Measurements from ENCODE around the gene TDRD9. TPM values are rescaled to one million over a fixed set of nuclear protein-coding genes. Genes with fewer than 3 reads are reported as not detected.
"Not testable (repeated sequence)": the region's sequence is repeated elsewhere in the genome, so short reads cannot be mapped to it uniquely, and the experiment has no call there.

Gene TDRD9, protein sequence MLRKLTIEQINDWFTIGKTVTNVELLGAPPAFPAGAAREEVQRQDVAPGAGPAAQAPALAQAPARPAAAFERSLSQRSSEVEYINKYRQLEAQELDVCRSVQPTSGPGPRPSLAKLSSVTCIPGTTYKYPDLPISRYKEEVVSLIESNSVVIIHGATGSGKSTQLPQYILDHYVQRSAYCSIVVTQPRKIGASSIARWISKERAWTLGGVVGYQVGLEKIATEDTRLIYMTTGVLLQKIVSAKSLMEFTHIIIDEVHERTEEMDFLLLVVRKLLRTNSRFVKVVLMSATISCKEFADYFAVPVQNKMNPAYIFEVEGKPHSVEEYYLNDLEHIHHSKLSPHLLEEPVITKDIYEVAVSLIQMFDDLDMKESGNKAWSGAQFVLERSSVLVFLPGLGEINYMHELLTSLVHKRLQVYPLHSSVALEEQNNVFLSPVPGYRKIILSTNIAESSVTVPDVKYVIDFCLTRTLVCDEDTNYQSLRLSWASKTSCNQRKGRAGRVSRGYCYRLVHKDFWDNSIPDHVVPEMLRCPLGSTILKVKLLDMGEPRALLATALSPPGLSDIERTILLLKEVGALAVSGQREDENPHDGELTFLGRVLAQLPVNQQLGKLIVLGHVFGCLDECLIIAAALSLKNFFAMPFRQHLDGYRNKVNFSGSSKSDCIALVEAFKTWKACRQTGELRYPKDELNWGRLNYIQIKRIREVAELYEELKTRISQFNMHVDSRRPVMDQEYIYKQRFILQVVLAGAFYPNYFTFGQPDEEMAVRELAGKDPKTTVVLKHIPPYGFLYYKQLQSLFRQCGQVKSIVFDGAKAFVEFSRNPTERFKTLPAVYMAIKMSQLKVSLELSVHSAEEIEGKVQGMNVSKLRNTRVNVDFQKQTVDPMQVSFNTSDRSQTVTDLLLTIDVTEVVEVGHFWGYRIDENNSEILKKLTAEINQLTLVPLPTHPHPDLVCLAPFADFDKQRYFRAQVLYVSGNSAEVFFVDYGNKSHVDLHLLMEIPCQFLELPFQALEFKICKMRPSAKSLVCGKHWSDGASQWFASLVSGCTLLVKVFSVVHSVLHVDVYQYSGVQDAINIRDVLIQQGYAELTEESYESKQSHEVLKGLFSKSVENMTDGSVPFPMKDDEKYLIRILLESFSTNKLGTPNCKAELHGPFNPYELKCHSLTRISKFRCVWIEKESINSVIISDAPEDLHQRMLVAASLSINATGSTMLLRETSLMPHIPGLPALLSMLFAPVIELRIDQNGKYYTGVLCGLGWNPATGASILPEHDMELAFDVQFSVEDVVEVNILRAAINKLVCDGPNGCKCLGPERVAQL (N-terminal part only)
- 1 to 10 TPM; 1.5 to 3.0 (median 2.8) TPM for polyA plus RNA-seq (ENCODE audit: insufficient read length in 4 of 4)

DNA sequence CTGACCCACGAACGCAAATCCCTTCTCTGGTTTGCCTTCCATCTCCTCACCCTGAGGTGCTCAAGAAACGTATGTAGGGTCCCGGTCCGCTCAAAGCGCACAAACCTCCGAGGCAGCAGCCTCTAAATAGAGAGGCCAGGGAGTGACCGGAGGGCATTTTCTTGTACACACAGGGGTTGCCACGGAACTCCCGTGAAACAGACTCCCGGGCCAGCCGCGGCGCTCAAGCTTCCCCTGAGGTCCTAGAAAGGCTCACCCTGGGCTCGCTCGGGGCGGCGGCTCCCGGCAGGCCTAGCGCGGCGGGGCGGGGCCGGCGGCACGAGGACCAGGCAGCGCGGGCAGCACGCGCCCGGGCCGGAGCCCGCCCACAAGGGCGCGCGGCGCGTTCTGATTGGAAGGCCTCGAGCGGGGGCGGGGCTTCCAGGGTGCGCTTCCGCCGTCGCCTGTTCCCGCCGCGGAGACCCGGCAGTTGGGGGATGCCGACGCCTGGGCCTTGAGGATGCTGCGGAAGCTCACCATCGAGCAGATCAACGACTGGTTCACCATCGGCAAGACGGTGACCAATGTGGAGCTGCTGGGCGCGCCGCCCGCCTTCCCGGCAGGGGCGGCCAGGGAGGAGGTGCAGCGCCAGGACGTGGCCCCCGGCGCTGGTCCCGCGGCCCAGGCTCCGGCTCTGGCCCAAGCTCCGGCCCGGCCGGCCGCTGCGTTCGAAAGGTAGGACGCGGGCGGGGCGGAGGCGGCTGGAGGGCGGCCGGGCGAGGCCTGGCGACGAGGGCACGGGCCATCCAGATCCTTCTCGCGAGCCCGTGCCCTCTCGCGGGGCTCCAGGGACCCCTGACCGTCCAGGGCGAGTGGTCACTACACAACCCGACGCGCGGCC, at the start of gene TDRD9:
Gene TDRD9 (plus strand): TSS at position 446 of the 880 bp plus-strand sequence. CDS start 54 bp downstream, at position 500.
- DNase-seq (ENCODE audit: low read depth in 4 of 4, low spot score in 2 of 4) = no peak

DNA sequence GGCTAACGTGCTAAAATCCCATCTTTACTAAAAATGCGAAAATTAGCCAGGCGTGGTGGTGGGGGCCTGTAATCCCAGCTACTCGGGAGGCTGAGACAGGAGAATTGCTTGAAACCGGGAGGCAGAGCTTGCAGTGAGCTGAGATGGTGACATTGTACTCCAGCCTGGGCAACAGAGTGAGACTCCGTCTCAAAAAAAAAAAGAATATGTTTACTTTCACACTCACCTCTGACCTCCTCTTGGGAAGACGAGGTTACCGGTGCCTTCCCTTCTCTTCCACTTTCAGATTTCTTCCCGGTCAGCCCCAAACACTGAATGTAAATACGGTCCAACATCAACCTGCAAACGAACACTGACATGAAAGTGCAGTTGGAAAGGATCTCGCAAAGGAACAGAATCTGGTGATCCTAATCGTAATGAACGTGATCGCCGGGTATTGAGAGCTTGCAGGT, 49.1 kb upstream of the TDRD9 start:
- no peak for DNase-seq (ENCODE audit: low read depth in 4 of 4, low spot score in 2 of 4)

DNA sequence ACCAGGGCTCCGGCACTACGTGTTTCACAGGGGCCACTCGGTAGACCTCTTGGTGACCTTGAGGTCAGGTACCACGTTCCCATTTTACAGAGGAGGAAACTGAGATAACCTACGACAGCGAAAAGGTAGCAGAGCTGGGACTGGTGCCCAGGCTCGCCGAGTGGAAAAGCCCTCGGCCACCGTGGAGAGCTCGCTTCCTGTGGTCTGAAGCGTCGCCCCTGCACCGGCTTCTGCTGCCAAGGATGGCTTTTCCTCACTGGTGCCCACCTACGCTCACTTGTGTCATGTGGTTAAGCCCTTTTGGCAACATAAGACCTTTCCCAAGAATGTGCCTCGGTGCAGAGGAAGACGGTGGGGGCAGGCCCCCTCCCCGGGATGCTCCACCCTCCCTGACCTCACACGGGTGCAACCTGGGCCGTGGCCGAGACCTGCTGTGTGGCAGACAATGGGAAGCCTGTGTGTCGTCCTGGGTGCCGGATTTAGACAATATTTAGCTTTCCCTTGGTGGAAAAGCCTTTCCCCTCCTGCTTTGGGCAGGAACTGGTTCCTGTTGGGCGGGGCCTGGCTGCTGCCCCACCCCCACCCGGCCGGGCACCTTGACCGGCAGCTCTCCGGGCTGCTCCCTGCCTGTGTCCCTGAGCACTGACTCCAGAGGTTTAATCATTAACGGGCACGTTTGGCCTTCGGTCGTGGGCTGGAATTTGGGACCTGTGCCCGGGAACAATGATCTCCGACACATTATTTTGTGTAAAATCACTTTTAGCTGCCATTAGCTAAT, 48.5 kb upstream of the TDRD9 start:
- peak in 1 of 4 donors; percentile 42 for DNase-seq (ENCODE audit: low read depth in 4 of 4, low spot score in 2 of 4)

DNA sequence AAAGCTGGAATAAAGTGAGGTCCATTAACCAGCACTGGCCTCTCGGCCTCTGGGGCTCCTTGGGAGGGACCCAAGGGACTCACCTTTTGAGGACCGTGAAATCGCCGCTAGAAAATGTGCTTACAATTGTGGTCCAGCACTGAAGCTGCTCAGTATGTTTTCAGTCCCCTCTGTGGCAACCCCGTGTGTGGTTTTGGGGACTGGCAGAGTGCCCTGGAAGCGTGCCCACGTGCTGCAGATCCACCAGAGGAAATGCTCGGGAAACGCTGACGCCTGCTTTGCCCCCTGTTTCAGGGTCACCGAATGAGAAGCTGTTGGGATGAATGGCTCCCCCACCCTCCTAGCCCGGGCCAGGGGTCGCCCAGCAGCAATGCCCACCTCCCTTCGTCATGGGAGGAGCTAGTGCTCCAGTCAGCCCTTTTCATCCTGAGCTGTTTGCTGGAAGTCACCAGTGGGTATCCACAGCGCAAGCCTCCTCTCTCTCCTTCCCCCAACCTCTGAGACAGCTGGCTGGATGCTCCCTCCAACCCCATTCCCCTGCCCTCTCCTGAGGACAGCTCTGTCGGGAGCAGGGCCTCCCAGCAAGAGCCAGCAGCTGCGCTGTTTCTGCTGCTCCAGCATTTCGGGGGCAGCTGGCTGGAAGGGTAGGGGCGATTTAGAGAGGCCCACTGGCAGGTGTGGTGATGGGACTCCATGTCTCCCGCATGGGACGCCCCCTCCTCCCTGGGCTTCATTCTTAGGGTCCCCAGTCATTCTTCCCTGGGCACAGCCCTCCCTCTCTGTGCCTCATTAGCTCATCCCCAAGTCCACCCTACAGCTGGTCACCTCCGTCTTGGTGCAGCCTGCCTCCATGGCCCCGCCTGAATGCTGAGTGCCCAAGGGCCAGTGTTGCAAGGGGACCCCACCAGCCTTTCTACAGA, 47.6 kb upstream of the TDRD9 start:
- no peak for DNase-seq (ENCODE audit: low read depth in 4 of 4, low spot score in 2 of 4)

DNA sequence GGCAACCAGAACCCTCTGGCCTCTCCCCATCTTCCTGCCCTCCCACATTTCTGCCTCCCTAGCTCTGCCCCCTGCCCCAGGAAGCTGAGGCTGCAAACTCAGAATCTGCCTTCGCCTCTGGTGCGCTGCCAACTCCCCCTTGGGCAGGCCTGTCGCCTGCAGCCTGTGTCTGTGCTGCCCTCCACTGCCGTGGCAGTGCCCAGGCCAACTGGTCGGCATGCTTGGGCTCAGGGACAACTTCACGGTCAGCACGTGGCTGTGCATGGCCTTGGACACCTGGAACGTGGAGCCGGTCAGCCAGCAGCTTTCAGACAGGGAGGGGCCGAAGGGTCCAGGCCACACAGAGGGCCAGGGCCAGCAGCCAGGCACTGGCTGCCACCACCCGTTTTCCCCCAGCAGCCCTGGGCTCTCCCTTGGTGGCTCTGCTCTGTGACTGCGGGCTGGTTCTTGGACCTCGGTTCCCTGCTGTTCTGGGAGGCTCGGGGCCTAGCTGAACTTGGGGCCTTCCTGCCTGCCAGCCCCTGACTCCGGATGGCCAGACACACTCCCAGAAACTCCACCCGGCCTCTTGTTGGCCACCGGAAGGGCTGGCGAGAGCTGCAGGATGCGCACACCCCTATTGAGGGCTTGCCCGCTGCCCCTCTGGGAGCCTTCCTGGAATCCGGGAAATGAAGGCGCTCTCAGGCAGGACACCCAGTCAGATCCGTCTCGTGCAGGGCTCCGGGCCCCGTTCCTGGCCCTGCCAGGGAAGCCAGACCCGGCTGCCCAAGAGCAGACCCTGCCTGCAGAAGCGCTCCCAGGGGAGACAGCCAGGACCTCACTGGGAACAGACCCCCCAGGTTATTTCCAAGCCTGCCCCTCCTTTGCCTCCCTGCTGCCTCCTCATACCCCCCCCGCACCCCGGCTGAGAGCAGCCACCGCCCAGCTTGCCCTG, 46.7 kb upstream of the TDRD9 start:
- DNase-seq (ENCODE audit: low read depth in 4 of 4, low spot score in 2 of 4) = no peak

DNA sequence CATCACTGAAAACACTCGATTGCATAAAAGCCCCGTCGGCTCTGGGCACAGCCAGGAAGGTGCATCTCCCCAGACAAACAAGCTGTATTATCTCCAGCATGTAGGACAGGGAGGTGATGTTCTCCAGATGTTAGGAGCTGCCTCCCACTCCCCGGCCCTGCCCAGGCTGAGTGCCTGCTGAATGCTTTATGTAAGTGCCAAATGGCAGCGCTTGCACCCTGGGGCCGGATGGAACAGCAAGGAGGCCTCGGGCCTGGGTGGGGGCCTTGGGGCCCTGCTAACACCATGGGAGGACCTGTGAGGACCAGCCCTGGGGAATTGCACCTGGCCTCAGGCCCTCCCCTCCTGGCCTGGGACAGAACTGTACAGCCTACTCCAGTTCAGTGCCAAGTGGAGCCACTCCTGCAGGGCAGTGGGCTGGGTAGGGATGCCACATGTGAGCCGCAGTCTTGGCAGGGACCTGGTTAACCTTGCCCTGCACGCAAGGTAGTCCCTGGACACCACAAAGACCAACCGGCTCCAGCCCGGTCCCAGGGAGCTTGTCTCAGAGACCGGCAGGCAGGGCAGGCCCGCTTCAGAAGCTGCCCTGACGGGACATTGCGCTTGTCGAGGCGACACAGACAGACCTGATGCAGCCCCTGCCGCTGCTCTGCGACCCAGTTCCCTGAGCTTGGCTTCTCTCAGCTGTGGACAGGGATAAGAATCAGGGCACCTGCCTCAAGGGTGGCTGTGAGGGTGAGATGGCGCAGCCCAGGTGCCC, 45.6 kb upstream of the TDRD9 start:
- DNase-seq (ENCODE audit: low read depth in 4 of 4, low spot score in 2 of 4) = no peak

DNA sequence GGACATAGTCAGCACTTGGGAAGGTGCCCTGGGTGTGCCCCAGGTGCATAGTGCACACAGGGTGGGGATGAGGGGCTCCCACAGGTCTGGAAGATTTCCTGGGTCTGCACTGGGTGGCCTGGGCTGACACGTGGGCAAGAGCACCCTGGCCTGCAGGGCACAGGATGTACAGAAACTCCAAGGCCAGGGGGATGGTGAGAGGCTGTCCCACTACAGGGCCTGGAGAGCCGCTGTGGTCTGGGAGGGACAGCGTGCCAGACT, 45.1 kb upstream of the TDRD9 start:
- DNase-seq (ENCODE audit: low read depth in 4 of 4, low spot score in 2 of 4) = no peak

DNA sequence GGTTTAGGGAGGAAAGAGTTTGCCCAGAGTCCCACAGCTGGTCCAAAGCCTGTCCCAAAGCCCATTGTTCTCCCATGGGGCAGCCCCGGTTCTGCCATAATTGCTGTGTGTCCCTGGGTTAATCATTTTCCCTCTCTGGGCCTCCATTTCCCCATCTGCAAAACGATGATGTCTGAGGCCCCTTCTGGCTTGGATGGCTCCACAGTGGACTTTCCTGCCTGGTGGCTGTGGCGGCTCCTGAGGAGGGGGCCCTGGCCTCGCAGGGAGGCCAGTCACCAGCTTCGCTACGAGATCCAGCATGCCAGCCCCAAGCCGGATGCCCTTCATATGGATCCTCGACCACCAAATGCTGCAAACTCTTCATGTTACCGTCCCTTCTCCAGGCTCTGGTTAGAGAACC, 43.4 kb upstream of the TDRD9 start:
- DNase-seq (ENCODE audit: low read depth in 4 of 4, low spot score in 2 of 4) = no peak

DNA sequence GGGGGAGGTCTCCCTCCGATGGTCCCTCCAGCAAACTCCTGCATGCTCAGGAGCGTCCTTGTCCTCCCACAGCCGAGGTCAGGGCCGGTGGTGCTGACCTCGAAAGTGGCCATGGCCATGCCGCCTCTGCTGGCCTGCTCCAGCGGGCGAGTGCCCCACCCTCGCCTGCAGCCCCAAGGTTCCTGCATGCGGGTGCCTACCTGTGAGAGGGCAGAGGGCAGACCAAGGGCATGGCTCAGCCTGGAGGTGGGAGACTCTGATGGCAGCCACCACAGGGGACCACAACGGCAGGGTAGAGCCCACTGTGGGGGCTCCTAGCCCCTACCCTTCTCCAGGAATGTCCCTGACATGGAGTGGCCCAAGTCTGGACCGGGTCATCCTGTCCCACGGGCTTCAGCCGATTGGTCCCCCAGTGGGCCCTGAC, 42.7 kb upstream of the TDRD9 start:
- no peak for DNase-seq (ENCODE audit: low read depth in 4 of 4, low spot score in 2 of 4)

DNA sequence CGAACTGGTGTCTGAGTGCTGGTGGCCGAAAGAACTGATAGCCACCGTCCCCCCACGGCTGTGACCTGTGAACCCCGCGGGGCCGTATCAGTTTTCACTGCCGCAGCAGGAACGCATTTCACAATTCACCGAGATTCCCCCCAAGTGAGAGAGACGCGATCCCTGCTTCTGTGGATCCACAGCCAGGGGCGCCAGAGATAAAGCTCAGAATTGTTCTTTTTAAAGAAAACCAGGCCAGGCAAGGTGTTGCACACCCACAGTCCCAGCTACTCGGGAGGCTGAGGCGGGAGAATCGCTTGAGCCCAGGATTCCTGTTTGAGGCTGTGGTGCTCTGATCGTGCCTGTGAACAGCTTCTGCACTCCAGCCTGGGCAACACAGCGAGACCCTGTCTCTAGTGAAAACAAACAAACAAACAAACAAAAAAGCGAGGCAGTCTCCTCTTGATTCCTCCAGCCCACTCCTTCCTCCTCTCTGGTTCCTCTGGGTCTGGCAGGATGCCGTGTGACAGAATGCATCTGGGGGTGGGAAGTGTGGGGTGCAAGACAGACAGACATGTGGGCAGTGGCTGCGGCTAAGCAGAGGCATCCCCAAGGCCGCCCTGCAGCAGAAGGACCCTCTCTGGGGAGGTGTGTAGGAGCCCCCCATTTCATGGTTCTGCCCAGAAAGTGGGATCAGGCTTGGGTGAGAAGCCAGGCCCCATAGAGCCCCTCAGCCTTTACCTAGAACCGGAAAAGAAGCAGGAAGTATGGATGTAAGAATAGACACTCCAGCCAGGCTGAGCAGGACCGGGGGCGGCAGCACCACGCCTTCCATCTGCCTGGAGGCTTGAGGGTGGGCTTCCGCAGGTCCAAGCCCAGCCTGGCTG, 41.7 kb upstream of the TDRD9 start:
- no peak for DNase-seq (ENCODE audit: low read depth in 4 of 4, low spot score in 2 of 4)

DNA sequence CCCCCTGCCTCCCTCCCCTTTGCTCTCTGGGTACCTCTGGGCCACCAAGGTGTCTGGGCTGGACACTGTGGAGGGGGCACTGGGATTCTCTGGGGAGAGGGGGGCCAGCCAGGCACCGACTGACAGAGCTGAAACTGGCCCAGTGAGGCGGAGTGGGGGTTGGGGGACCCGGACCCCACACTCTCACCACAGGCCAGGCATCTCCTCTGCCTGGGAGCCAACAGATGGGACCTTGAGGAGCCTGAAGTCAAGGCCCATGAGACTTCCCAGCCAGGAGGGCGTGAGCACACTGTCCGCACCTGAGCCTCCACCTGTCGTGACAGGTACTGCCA, 41.1 kb upstream of the TDRD9 start:
- DNase-seq (ENCODE audit: low read depth in 4 of 4, low spot score in 2 of 4) = no peak

DNA sequence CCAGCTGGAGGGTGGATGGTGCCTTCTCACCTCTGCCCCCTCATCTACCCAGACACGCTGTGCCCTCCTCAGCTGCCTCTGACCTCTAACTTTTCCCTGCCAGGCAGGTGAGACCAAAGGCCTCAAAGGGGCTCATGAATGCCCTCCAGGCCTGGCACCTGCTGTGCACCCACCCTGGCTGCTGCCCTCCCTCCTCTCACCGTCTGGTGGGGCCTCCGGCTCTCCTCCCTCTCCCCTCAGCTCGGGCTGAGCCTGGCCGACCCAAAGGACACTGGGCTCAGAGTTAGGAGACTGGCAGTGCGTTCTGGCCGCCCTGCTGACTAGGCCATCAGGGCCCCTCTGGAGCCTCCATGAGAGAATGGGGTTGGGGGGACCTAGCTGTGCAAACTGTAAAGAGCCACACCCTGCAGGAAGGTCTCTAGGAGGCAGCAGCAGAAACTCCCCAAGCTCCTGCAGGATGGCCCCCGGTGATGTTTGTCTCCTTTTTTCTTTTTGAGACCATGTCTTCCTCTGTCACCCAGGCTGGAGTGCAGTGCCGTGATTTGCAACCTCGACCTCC, 40.6 kb upstream of the TDRD9 start:
- no peak for DNase-seq (ENCODE audit: low read depth in 4 of 4, low spot score in 2 of 4)

DNA sequence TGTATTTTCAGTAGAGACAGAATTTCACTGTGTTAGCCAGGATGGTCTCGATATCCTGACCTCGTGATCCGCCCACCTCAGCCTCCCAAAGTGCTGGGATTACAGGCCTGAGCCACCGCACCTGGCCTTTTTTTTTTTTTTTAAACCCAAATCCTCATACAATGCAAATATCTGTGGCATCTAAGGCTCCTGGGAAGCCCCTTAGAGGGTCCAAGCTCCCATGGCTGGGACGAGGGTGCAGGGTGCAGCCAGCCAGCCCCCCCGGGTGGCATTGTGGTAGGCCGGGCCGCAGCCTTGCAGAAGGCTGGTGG, 39.3 kb upstream of the TDRD9 start:
- not testable (repeated sequence) for DNase-seq (ENCODE audit: low read depth in 4 of 4, low spot score in 2 of 4)

DNA sequence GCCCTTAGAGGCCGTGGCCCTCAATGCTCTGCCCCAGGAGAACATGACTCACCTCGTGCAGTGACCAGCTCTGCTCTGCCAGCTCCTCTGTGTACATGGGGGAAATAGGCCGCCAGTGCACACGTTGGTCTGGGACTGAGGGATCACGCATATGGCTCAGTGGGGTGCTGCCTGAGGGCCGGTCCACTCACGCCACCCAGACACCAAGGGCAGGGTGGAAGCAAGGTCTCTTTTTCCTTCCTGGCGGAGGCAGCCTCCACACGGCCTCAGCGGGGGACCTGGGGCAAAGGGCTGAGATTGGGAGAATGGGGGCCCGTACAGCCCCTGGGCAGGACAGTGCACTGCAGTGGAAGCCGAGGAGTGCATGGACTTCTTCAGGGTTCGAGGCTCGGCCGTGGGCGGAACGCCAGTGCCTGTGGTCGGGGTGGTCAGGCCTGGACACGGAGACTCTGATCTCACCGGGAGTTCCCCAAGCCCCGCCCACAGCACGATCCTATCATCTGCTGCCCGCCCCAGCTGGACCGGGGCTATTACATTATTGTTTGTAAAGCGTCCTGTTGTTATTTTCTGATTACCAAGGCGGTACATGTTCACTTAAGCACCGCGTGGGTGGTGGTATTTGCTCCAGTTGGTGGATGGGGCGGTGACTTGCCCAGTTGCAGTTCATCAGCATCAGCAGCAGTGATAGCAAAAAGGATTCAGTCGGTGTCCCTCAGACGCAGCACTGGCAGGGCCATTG, 38.8 kb upstream of the TDRD9 start:
- no peak for DNase-seq (ENCODE audit: low read depth in 4 of 4, low spot score in 2 of 4)

DNA sequence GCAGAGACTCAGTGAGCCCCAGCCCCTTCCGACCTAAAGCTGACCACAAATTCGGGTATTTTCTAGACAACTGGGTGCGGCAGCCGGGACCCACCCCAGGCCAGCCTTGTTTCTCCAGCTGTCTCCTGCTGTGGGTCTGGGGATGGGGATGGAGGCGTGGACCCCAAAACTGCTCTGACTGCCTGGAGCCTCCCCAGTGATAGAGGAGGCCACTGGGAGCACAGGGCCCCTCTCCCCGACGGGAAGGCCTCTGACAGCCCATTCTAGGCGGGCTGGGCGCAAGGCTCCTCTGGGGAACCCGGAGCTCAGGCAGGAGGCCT, 38.2 kb upstream of the TDRD9 start:
- DNase-seq (ENCODE audit: low read depth in 4 of 4, low spot score in 2 of 4) = no peak

All from left renal cortex interstitium (tissue), 4 donors.